Measurements from ENCODE around the gene ZNF273. TPM values are rescaled to one million over a fixed set of nuclear protein-coding genes. Genes with fewer than 3 reads are reported as not detected.
"Not testable (repeated sequence)": the region's sequence is repeated elsewhere in the genome, so short reads cannot be mapped to it uniquely, and the experiment has no call there.

The ZNF273 gene
- 10 to 100 TPM in 4 of 5 donors, 1 to 10 TPM in 1; 9.1 to 17.0 (median 14.3) TPM for polyA plus RNA-seq (ENCODE audit: insufficient read depth in 1 of 5, insufficient read length in 5 of 5, low replicate concordance in 1 of 5)
- long read RNA-seq, donor 1, partial matches to known transcripts = 36 of 40 reads
- long read RNA-seq, donor 1, other reads (novel, unspliced or antisense) = 0 of 40 reads
- long read RNA-seq, donor 2, partial matches to known transcripts = 10 of 13 reads
- long read RNA-seq, donor 2, other reads (novel, unspliced or antisense) = 0 of 13 reads
- long read RNA-seq, donor 3, transcript ZNF273-204 (4 exons, 2,000 nt) = major isoform, 5 of 7 reads
- long read RNA-seq, donor 3, partial matches to known transcripts = 0 of 7 reads
- long read RNA-seq, donor 3, other reads (novel, unspliced or antisense) = 0 of 7 reads
- long read RNA-seq, donor 4, partial matches to known transcripts = 0 of 3 reads
- long read RNA-seq, donor 4, other reads (novel, unspliced or antisense) = 0 of 3 reads
- long read RNA-seq, donor 5, partial matches to known transcripts = 44 of 63 reads
- long read RNA-seq, donor 5, other reads (novel, unspliced or antisense) = 13 of 63 reads
- long read RNA-seq, donor 6, partial matches to known transcripts = 45 of 56 reads
- long read RNA-seq, donor 6, other reads (novel, unspliced or antisense) = 7 of 56 reads
- long read RNA-seq, donor 7, partial matches to known transcripts = 29 of 44 reads
- long read RNA-seq, donor 7, other reads (novel, unspliced or antisense) = 11 of 44 reads
- long read RNA-seq, donor 8, partial matches to known transcripts = 25 of 25 reads
- long read RNA-seq, donor 8, other reads (novel, unspliced or antisense) = 0 of 25 reads

GRCh38 chr7:64902806-64903721 lies at the start of gene ZNF273:
Gene ZNF273 (plus strand): TSS chr7:64903273. CDS start chr7:64903318, 45 bp downstream.
- DNase-seq = peak; percentile 78 to 83

GRCh38 chr7:64853679-64854078 lies 49.4 kb upstream of the ZNF273 start:
- no peak for DNase-seq

- no peak for DNase-seq
Measured at GRCh38 chr7:64854969-64855368, 48.1 kb upstream of the ZNF273 start.

GRCh38 chr7:64863021-64863420 lies 40.1 kb upstream of the ZNF273 start:
- no peak for DNase-seq

- not testable (repeated sequence) for DNase-seq
Measured at GRCh38 chr7:64863530-64863929, 39.5 kb upstream of the ZNF273 start.

- DNase-seq = no peak
Measured at GRCh38 chr7:64863969-64864368, 39.1 kb upstream of the ZNF273 start.

- no peak for DNase-seq
Measured at GRCh38 chr7:64867863-64868440, 35.1 kb upstream of the ZNF273 start.

- DNase-seq = no peak
Measured at GRCh38 chr7:64868499-64868898, 34.6 kb upstream of the ZNF273 start.

GRCh38 chr7:64869121-64869725 lies 33.9 kb upstream of the ZNF273 start:
- no peak for DNase-seq

GRCh38 chr7:64869912-64870562 lies 33.0 kb upstream of the ZNF273 start:
- no peak for DNase-seq

- DNase-seq = no peak
Measured at GRCh38 chr7:64870656-64871055, 32.4 kb upstream of the ZNF273 start.

- DNase-seq = no peak
Measured at GRCh38 chr7:64871761-64872160, 31.3 kb upstream of the ZNF273 start.

- no peak for DNase-seq
Measured at GRCh38 chr7:64872351-64873154, 30.5 kb upstream of the ZNF273 start.

GRCh38 chr7:64873155-64873500 lies 29.9 kb upstream of the ZNF273 start:
- no peak for DNase-seq

GRCh38 chr7:64873517-64873916 lies 29.6 kb upstream of the ZNF273 start:
- DNase-seq = no peak

- DNase-seq = no peak
Measured at GRCh38 chr7:64874114-64874513, 29.0 kb upstream of the ZNF273 start.

GRCh38 chr7:64874562-64875250 lies 28.4 kb upstream of the ZNF273 start:
- no peak for DNase-seq

GRCh38 chr7:64875258-64875657 lies 27.8 kb upstream of the ZNF273 start:
- DNase-seq = no peak

Measured in right lung (tissue), 10 donors.